WTC11 (cell line): ENCODE results near the gene RABEP1. TPM values are rescaled to one million over a fixed set of nuclear protein-coding genes. Genes with fewer than 3 reads are reported as not detected.

Experiments
- ATAC-seq: fragments of 200-7000 bp; cut with Tn5 transposase; 2 replicates; pipeline ENCODE4 v1.10.0; 2021; ENCODE audit warnings: mild to moderate bottlenecking, moderate library complexity
- CTCF ChIA-PET: fragments of 300-600 bp; sonication (Branson Sonifier 250); formaldehyde crosslinking; loops from one replicate; lab custom pipeline; 2021; ENCODE audit warnings: antibody characterized with exemption; lab: Charles Lee
- POLR2A ChIA-PET: fragments of 350-600 bp; sonication (Branson Sonifier 250); formaldehyde crosslinking; loops from one replicate; lab custom pipeline; 2021; ENCODE audit warnings: antibody characterized with exemption; lab: Charles Lee
- DNase-seq: peaks from one replicate; pipeline ENCODE4 v3.0.0; 2021; ENCODE audit warnings: low spot score
- H3K27ac Mint-ChIP-seq: 2 replicates; pipeline ENCODE4 v1.8.0; 2021; ENCODE audit warnings: mixed read lengths
- H3K27me3 Mint-ChIP-seq: 2 replicates; pipeline ENCODE4 v1.8.0; 2021; ENCODE audit warnings: low read depth, mild to moderate bottlenecking, moderate library complexity, mixed read lengths
- H3K36me3 Mint-ChIP-seq: 2 replicates; pipeline ENCODE4 v1.8.0; 2021; ENCODE audit warnings: mixed read lengths
- H3K4me1 Mint-ChIP-seq: 2 replicates; pipeline ENCODE4 v1.8.0; 2022; ENCODE audit warnings: mixed read lengths
- H3K4me3 Mint-ChIP-seq: 2 replicates; pipeline ENCODE4 v1.8.0; 2021; ENCODE audit warnings: mild to moderate bottlenecking, moderate library complexity, mixed read lengths
- H3K9me3 Mint-ChIP-seq: 2 replicates; pipeline ENCODE4 v1.8.0; 2021; ENCODE audit warnings: mixed read lengths
- ATF1 ChIP-seq: sonication (generic); formaldehyde crosslinking; IDR thresholded peaks from 2 replicates; pipeline ENCODE4 v1.8.1; 2023; ENCODE audit warnings: mild to moderate bottlenecking, moderate library complexity, missing genetic modification reagents
- ELF4 ChIP-seq: sonication (generic); formaldehyde crosslinking; IDR thresholded peaks from 2 replicates; pipeline ENCODE4 v1.8.1; 2022; ENCODE audit warnings: low read depth, mild to moderate bottlenecking, moderate library complexity, missing genetic modification reagents
- EMX1 ChIP-seq: fragments of 250-450 bp; sonication (Bioruptor Pico); IDR thresholded peaks from 2 replicates; pipeline ENCODE4 v1.8.0; 2021; ENCODE audit warnings: mild to moderate bottlenecking
- ESRRA ChIP-seq: sonication (generic); formaldehyde crosslinking; IDR thresholded peaks from 2 replicates; pipeline ENCODE4 v1.8.1; 2022; ENCODE audit warnings: mild to moderate bottlenecking, missing genetic modification reagents, borderline replicate concordance
- FOXJ3 ChIP-seq: sonication (generic); formaldehyde crosslinking; IDR thresholded peaks from 2 replicates; pipeline ENCODE4 v1.9.0; 2021; ENCODE audit warnings: missing genetic modification reagents, mild to moderate bottlenecking, borderline replicate concordance
- FOXP1 ChIP-seq: sonication (generic); formaldehyde crosslinking; IDR thresholded peaks from 2 replicates; pipeline ENCODE4 v1.8.0; 2022; ENCODE audit warnings: missing genetic modification reagents, mild to moderate bottlenecking, moderate library complexity, borderline replicate concordance
- GTF2I ChIP-seq: fragments of 250-450 bp; sonication (Bioruptor Pico); conservative IDR thresholded peaks from 2 replicates; pipeline ENCODE4 v1.4.0; 2021; ENCODE audit warnings: mild to moderate bottlenecking
- HMGA2 ChIP-seq: fragments of 250-450 bp; sonication (Bioruptor Pico); IDR thresholded peaks from 2 replicates; pipeline ENCODE4 v1.4.0; 2021; ENCODE audit warnings: mild to moderate bottlenecking, moderate library complexity
- NFATC4 ChIP-seq: fragments of 250-450 bp; sonication (Bioruptor Pico); IDR thresholded peaks from 2 replicates; pipeline ENCODE4 v1.9.0; 2021; ENCODE audit warnings: mild to moderate bottlenecking
- NR1H2 ChIP-seq: sonication (generic); formaldehyde crosslinking; IDR thresholded peaks from 2 replicates; pipeline ENCODE4 v1.9.0; 2021; ENCODE audit warnings: mild to moderate bottlenecking, moderate library complexity, missing genetic modification reagents
- OVOL2 ChIP-seq: fragments of 250-450 bp; sonication (Bioruptor Pico); IDR thresholded peaks from 2 replicates; pipeline ENCODE4 v1.9.0; 2021; ENCODE audit warnings: mild to moderate bottlenecking, borderline replicate concordance
- SMAD4 ChIP-seq: sonication (generic); formaldehyde crosslinking; IDR thresholded peaks from 2 replicates; pipeline ENCODE4 v1.8.0; 2022; ENCODE audit warnings: mild to moderate bottlenecking, missing genetic modification reagents
- SOX15 ChIP-seq: fragments of 250-450 bp; sonication (Bioruptor Pico); IDR thresholded peaks from 2 replicates; pipeline ENCODE4 v1.9.0; 2021; ENCODE audit warnings: mild to moderate bottlenecking
- SP1 ChIP-seq: sonication (generic); formaldehyde crosslinking; conservative IDR thresholded peaks from 2 replicates; pipeline ENCODE4 v1.8.1; 2022; ENCODE audit warnings: missing genetic modification reagents
- ZNF138 ChIP-seq: sonication (generic); formaldehyde crosslinking; conservative IDR thresholded peaks from 2 replicates; pipeline ENCODE4 v1.8.1; 2022; ENCODE audit warnings: mild to moderate bottlenecking, moderate library complexity, missing genetic modification reagents
- ZNF219 ChIP-seq: sonication (generic); formaldehyde crosslinking; IDR thresholded peaks from 2 replicates; pipeline ENCODE4 v1.8.0; 2023; ENCODE audit warnings: missing genetic modification reagents, mild to moderate bottlenecking, borderline replicate concordance
- ZNF232 ChIP-seq: sonication (generic); formaldehyde crosslinking; IDR thresholded peaks from 2 replicates; pipeline ENCODE4 v1.8.0; 2022; ENCODE audit warnings: mild to moderate bottlenecking, missing genetic modification reagents
- ZNF263 ChIP-seq: sonication (generic); formaldehyde crosslinking; IDR thresholded peaks from 2 replicates; pipeline ENCODE4 v1.8.1; 2022; ENCODE audit warnings: low read depth, mild to moderate bottlenecking, moderate library complexity, missing genetic modification reagents
- ZNF396 ChIP-seq: fragments of 250-450 bp; sonication (Bioruptor Pico); IDR thresholded peaks from 2 replicates; pipeline ENCODE4 v1.8.0; 2021; ENCODE audit warnings: mild to moderate bottlenecking, moderate library complexity, borderline replicate concordance
- ZNF416 ChIP-seq: fragments of 250-450 bp; sonication (Bioruptor Pico); IDR thresholded peaks from 2 replicates; pipeline ENCODE4 v1.9.0; 2021; ENCODE audit warnings: mild to moderate bottlenecking, inconsistent platforms
- total RNA-seq: library from RNA; stranded (reverse); gene quantifications from 3 replicates; pipeline ENCODE4 v1.2.3, GENCODE V29; 2021
- TF ChIP-seq, protein P1 (sequence below): sonication (generic); formaldehyde crosslinking; IDR thresholded peaks from 2 replicates; pipeline ENCODE4 v1.8.1; 2022; ENCODE audit warnings: missing genetic modification reagents, borderline replicate concordance
- TF ChIP-seq, protein P2 (sequence below): sonication (generic); formaldehyde crosslinking; IDR thresholded peaks from 2 replicates; pipeline ENCODE4 v1.8.1; 2023; ENCODE audit warnings: mild to moderate bottlenecking, missing genetic modification reagents
- TF ChIP-seq, protein P3 (sequence below): sonication (generic); formaldehyde crosslinking; conservative IDR thresholded peaks from 2 replicates; pipeline ENCODE4 v1.8.1; 2023; ENCODE audit warnings: mild to moderate bottlenecking, low read depth, missing genetic modification reagents, moderate library complexity

RABEP1 gene
- total RNA-seq, 1 experiment from 2014 or later = 40.9 TPM

DNA sequence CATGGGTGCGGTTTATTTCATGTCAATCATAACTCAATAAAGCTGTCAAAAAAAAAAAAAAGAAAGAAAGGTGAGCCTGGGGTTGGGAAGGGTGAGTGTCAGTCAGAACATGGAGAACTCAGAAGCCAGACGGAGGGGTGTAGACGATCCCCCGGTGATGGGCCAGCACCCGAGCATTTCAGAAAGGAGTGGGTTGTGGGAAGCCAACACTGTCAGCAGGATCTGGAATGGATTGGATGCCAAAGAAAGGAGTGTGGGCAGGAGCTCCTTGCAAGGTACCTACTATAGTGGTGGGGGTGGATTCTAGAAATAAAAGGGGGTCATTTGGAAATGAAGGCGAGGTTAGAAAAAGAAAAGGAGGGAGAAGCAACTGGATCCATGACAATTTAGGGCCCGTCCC is 27.7 kb upstream of the RABEP1 start:
- ATAC-seq (no peak), DNase-seq (no peak)
- Mint-ChIP-seq H3K4me3 (no peak overlapping the region), H3K27me3 (no peaks in the 10 kb centered on the region), H3K27ac (no peak overlapping the region), H3K9me3 (no peaks in the 10 kb centered on the region), H3K36me3 (no peaks in the 10 kb centered on the region), H3K4me1 (peaks cover 11% of the 10 kb centered on the region)
- no peak for TF ChIP-seq OVOL2 (CRISPR knock-in tag)
- no peak for TF ChIP-seq HMGA2 (CRISPR knock-in tag)
- TF ChIP-seq NFATC4 (CRISPR knock-in tag) = no peak
- no peak for TF ChIP-seq ZNF263 (CRISPR knock-in tag)
- TF ChIP-seq SMAD4 = no peak
- no peak for TF ChIP-seq ZNF219
- no peak for TF ChIP-seq ZNF416
- ChIA-PET CTCF (interaction anchor here (0.7 to 3.1 kb wide), 4 partner anchors 16 to 185 kb away, joined by 3 to 16 read pairs (median 3); partner anchors contain the start of gene C1QBP), POLR2A (interaction anchor here (0.6 kb wide), 1 partner anchor 1288 kb away, joined by 3 read pairs; no protein-coding TSS in a partner anchor)

DNA sequence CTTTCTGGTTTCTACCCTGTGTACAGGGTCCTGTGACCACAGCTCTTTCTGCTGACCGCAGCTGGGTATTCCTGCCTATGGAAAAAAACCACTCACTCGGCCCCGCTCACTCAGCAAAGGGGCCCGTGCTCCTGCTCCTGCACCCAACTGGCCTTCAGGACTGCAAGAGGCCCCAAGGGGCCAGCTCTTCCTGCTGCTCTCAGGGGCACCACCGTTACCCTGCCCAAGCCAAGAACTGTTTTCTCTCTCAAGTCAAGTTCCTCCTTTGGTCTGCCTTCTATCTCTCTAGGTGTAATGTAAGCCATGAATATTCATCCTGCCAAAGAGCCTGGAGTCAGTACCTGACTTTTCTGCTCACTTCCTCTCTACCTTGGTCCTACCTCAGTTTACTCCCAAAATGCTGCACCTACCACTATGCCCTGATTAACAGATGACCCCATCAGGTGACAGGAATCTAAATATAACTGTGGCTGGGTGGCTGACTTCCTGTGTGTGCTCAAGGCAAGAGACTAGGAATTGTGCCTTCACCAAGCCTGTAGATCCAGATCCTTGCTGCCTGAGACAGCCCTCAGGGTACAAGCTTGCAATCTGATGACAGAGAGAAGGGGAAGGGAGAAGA is 27.1 kb upstream of the RABEP1 start:
- H3K4me3 Mint-ChIP-seq = no peak overlapping the region
- H3K27ac Mint-ChIP-seq = no peak overlapping the region
- CTCF ChIA-PET = interaction anchor here (0.6 to 3.1 kb wide), 4 partner anchors 9 to 184 kb away, joined by 3 to 16 read pairs (median 4); partner anchors contain the start of gene C1QBP
- no peak for TF ChIP-seq SOX15 (CRISPR knock-in tag)
- no peak for TF ChIP-seq SMAD4
- TF ChIP-seq ATF1 (CRISPR knock-in tag) = no peak
- no peak for TF ChIP-seq EMX1
- TF ChIP-seq, protein P1, sequence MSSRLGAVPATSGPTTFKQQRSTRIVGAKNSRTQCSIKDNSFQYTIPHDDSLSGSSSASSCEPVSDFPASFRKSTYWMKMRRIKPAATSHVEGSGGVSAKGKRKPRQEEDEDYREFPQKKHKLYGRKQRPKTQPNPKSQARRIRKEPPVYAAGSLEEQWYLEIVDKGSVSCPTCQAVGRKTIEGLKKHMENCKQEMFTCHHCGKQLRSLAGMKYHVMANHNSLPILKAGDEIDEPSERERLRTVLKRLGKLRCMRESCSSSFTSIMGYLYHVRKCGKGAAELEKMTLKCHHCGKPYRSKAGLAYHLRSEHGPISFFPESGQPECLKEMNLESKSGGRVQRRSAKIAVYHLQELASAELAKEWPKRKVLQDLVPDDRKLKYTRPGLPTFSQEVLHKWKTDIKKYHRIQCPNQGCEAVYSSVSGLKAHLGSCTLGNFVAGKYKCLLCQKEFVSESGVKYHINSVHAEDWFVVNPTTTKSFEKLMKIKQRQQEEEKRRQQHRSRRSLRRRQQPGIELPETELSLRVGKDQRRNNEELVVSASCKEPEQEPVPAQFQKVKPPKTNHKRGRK (CRISPR knock-in tag) = no peak
- TF ChIP-seq FOXJ3 = no peak
- no peak for TF ChIP-seq ZNF232 (CRISPR knock-in tag)
- no peak for TF ChIP-seq NR1H2
- TF ChIP-seq ZNF396 (CRISPR knock-in tag) = no peak
- TF ChIP-seq, protein P2, sequence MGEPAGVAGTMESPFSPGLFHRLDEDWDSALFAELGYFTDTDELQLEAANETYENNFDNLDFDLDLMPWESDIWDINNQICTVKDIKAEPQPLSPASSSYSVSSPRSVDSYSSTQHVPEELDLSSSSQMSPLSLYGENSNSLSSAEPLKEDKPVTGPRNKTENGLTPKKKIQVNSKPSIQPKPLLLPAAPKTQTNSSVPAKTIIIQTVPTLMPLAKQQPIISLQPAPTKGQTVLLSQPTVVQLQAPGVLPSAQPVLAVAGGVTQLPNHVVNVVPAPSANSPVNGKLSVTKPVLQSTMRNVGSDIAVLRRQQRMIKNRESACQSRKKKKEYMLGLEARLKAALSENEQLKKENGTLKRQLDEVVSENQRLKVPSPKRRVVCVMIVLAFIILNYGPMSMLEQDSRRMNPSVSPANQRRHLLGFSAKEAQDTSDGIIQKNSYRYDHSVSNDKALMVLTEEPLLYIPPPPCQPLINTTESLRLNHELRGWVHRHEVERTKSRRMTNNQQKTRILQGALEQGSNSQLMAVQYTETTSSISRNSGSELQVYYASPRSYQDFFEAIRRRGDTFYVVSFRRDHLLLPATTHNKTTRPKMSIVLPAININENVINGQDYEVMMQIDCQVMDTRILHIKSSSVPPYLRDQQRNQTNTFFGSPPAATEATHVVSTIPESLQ = no peak
- no peak for TF ChIP-seq ZNF138 (CRISPR knock-in tag)
- TF ChIP-seq, protein P3, sequence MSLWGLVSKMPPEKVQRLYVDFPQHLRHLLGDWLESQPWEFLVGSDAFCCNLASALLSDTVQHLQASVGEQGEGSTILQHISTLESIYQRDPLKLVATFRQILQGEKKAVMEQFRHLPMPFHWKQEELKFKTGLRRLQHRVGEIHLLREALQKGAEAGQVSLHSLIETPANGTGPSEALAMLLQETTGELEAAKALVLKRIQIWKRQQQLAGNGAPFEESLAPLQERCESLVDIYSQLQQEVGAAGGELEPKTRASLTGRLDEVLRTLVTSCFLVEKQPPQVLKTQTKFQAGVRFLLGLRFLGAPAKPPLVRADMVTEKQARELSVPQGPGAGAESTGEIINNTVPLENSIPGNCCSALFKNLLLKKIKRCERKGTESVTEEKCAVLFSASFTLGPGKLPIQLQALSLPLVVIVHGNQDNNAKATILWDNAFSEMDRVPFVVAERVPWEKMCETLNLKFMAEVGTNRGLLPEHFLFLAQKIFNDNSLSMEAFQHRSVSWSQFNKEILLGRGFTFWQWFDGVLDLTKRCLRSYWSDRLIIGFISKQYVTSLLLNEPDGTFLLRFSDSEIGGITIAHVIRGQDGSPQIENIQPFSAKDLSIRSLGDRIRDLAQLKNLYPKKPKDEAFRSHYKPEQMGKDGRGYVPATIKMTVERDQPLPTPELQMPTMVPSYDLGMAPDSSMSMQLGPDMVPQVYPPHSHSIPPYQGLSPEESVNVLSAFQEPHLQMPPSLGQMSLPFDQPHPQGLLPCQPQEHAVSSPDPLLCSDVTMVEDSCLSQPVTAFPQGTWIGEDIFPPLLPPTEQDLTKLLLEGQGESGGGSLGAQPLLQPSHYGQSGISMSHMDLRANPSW (CRISPR knock-in tag) = no peak
- no peak for TF ChIP-seq GTF2I (CRISPR knock-in tag)
- no peak for TF ChIP-seq SP1 (CRISPR knock-in tag)
- no peak for TF ChIP-seq FOXP1 (CRISPR knock-in tag)
- no peak for TF ChIP-seq ESRRA
- TF ChIP-seq ELF4 (CRISPR knock-in tag) = no peak
- TF ChIP-seq ZNF416 = no peak
- H3K9me3 Mint-ChIP-seq = no peaks in the 10 kb centered on the region
- no peaks in the 10 kb centered on the region for H3K27me3 Mint-ChIP-seq
- DNase-seq = no peak
- H3K36me3 Mint-ChIP-seq = no peaks in the 10 kb centered on the region
- H3K4me1 Mint-ChIP-seq = peaks cover 11% of the 10 kb centered on the region
- ATAC-seq = no peak
- POLR2A ChIA-PET = no interaction called here
